Pancreas (tissue), 10 donors: ENCODE data around the gene HERC3. TPM values are rescaled to one million over a fixed set of nuclear protein-coding genes. Genes with fewer than 3 reads are reported as not detected.
A peak's percentile ranks its signal among the peaks of the same experiment; 100 is the strongest.

Source experiments
- ATAC-seq, 4 donors: fragments of 200-7000 bp; cut with Tn5 transposase; one replicate each; pipeline versions ENCODE4 v1.8.0 to v1.9.1; 2020; ENCODE audit warnings: mild to moderate bottlenecking in 4 of 4, moderate library complexity in 4 of 4
- DNase-seq, 6 donors: peaks; one replicate each; pipeline ENCODE4 v3.0.0-alpha.2; 2020
- FAIRE-seq: peaks from 2 replicates; lab custom pipeline; 2012; peaks lifted over from hg19 to GRCh38; lab: Jason Lieb, UNC
- H3K27ac ChIP-seq, 4 donors: fragments of 200-600 bp; sonication (generic); 1 replicate in 3 of 4; 2 replicates in 1 of 4; pipeline versions ENCODE4 v1.5.0 to v1.8.0; 2020
- H3K27me3 ChIP-seq, 4 donors: fragments of 200-600 bp; one replicate each; pipeline ENCODE4 v1.8.0; 2021
- H3K36me3 ChIP-seq, 3 donors: fragments of 200-600 bp; sonication (generic) in 1 of 3; one replicate each; pipeline versions ENCODE4 v1.5.0 to v1.8.0; 2020 to 2021
- H3K4me1 ChIP-seq, 3 donors: fragments of 200-600 bp; one replicate each; pipeline ENCODE4 v1.8.0; 2021
- H3K4me3 ChIP-seq, 4 donors: fragments of 200-600 bp; sonication (generic) in 2 of 4; one replicate each; pipeline versions ENCODE4 v1.5.0 to v1.8.0; 2020 to 2021
- H3K9me3 ChIP-seq, 4 donors: fragments of 200-600 bp; one replicate each; pipeline ENCODE4 v1.8.0; 2021
- WGBS, 2 donors: extraction: QIAGEN DNeasy Blood & Tissue Kit; methylation state at CpG; one replicate each; pipeline ENCODE4 v1.1.7; 2013; 5-methylcytosine and 5-hydroxymethylcytosine counted together
- intact Hi-C, 3 donors: fragments of 100-400 bp; cut with DNase I; formaldehyde crosslinking; loops; one replicate each; pipeline versions ENCODE4 v1.11.1 to v1.14.2; 2022
- polyA plus RNA-seq, 2 donors: library from polyadenylated mRNA; stranded (reverse); fragments of 200-250 nt; gene quantifications; one replicate each; pipeline ENCODE4 v1.2.3, GENCODE V29; 2013
- total RNA-seq, 6 donors: library from RNA; stranded (reverse); fragmentation: NEBNext Ultra II Directional in 4 of 6; extraction: Animal tissue kit (Norgen Biotek cat#: 25700) in 4 of 6; gene quantifications; one replicate each; pipeline versions ENCODE4 v1.2.1 to v1.2.4, GENCODE V29; 2021 to 2023
- TF ChIP-seq, protein P1 (sequence below), 4 donors: fragments of 200-600 bp; sonication (generic) in 3 of 4; IDR thresholded peaks; one replicate each; pipeline versions ENCODE4 v1.5.0 to v1.8.0; 2021; ENCODE audit warnings: antibody characterized with exemption in 4 of 4
- donor health status: healthy with polysubstance abuse.
- donor health status: DM: no; HTN: no; CAD: no; lungs with moderate emphysema.
- donor health status: DM: no; HTN: no; CAD: no.
- donor health status: control.
- donor health status: control.
- donor health status: Bipolar disorder and iron deficiency.
- donor health status: DM: yes; HTN: yes; CAD: no.
- donor health status: DM: no; HTN: no; CAD: no.
- donor health status: DM: no; HTN: no; CAD: no.
- donor health status: DM: yes; HTN: yes; CAD: no.

HERC3 gene
- total and polyA plus RNA-seq, 8 donors, result 2.7 to 18.0 (median 8.0) TPM

GRCh38 chr4:88751258-88752075 is 159.2 kb downstream of the HERC3 start:
- Histone ChIP-seq H3K9me3 (no peaks in the 10 kb centered on the region), H3K27ac (no peak overlapping the region), H3K36me3 (peaks cover 4 to 40% (median 37%) of the 10 kb centered on the region in 3 donors), H3K27me3 (no peaks in the 10 kb centered on the region), H3K4me3 (no peak overlapping the region), H3K4me1 (peaks cover 11 to 33% (median 33%) of the 10 kb centered on the region in 3 donors)
- ATAC-seq (no peak), FAIRE-seq (no peak), DNase-seq (no peak)
- 85 to 91% methylated on average over 7 of the region's 7 CpGs for WGBS, 2 donors
- TF ChIP-seq, protein P1, sequence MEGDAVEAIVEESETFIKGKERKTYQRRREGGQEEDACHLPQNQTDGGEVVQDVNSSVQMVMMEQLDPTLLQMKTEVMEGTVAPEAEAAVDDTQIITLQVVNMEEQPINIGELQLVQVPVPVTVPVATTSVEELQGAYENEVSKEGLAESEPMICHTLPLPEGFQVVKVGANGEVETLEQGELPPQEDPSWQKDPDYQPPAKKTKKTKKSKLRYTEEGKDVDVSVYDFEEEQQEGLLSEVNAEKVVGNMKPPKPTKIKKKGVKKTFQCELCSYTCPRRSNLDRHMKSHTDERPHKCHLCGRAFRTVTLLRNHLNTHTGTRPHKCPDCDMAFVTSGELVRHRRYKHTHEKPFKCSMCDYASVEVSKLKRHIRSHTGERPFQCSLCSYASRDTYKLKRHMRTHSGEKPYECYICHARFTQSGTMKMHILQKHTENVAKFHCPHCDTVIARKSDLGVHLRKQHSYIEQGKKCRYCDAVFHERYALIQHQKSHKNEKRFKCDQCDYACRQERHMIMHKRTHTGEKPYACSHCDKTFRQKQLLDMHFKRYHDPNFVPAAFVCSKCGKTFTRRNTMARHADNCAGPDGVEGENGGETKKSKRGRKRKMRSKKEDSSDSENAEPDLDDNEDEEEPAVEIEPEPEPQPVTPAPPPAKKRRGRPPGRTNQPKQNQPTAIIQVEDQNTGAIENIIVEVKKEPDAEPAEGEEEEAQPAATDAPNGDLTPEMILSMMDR (IDR thresholded peaks at IDR 0.05), result no peak
- intact Hi-C loops, result no loop called here

DNA sequence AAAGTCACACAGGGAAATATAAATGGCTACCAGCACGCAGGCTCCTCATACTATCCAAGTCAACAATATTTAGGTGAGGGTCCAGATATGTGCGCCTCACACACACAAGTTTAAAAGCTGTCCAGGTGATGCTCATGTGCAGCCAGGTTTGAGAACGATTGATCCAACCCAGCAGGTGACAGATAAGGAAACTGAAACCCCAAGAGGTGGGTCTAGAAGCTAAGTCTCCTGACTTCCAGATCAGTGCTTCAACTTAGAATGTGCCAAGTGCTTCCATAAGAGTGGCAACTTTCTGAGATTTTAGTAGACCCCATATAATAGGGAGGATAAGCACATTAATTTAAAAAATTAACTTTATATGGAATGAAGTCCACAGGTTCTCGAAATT is 159.8 kb downstream of the HERC3 start:
- no peak for FAIRE-seq
- no peak overlapping the region for H3K27ac ChIP-seq
- intact Hi-C loops, result no loop called here
- peaks cover 4 to 35% (median 31%) of the 10 kb centered on the region in 3 donors for H3K36me3 ChIP-seq
- H3K9me3 ChIP-seq, result no peaks in the 10 kb centered on the region
- no peak for DNase-seq
- H3K27me3 ChIP-seq, result no peaks in the 10 kb centered on the region
- peaks cover 11 to 33% (median 33%) of the 10 kb centered on the region in 3 donors for H3K4me1 ChIP-seq
- ATAC-seq, result no peak
- TF ChIP-seq, protein P1 (IDR thresholded peaks at IDR 0.05), result no peak
- WGBS, 2 donors, result 63 to 67% methylated on average over 4 of the region's 4 CpGs
- no peak overlapping the region for H3K4me3 ChIP-seq

DNA sequence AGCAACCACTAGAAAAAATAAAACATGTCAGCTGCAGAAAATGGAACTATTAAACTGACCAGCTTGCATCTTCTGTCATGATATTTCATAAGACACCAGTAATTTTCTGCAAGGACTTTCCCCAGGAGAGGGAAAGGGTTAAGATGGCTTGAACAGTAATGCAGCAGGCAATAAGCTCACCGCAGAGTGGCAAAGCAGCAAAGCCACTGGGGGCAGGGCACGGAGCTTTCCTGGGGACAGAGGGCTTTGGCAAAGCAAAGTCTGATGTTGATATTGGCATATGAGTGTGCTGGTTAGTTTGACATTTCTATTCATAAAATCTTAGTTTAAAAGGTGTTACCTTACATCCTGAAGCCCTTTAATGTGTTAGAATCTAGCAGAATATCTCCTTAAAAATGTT is 160.5 kb downstream of the HERC3 start:
- H3K4me3 ChIP-seq, result no peak overlapping the region
- peaks cover 11 to 33% (median 33%) of the 10 kb centered on the region in 3 donors for H3K4me1 ChIP-seq
- peak; percentile 73 to 84 (median 76) for ATAC-seq
- H3K27me3 ChIP-seq, result no peaks in the 10 kb centered on the region
- H3K36me3 ChIP-seq, result peaks cover 0 to 28% (median 25%) of the 10 kb centered on the region in 3 donors
- WGBS, 2 donors, result 7 to 18% methylated on average over 2 of the region's 2 CpGs
- no peak for FAIRE-seq
- no peaks in the 10 kb centered on the region for H3K9me3 ChIP-seq
- TF ChIP-seq, protein P1 (IDR thresholded peaks at IDR 0.05), result no peak
- intact Hi-C loops, result no loop called here
- no peak overlapping the region for H3K27ac ChIP-seq
- DNase-seq, result peak in 4 of 6 donors; percentile 30 to 46 (median 38)

- H3K27ac ChIP-seq, result peak overlapping the region in 1 of 4 donors; percentile 48
- H3K4me3 ChIP-seq, result no peak overlapping the region
- WGBS, 2 donors, result 16 to 17% methylated on average over 7 of the region's 7 CpGs
- no peak for DNase-seq
- H3K9me3 ChIP-seq, result no peaks in the 10 kb centered on the region
- ATAC-seq, result peak; percentile 22 to 82 (median 67)
- peaks cover 22 to 37% (median 35%) of the 10 kb centered on the region in 3 donors for H3K4me1 ChIP-seq
- H3K27me3 ChIP-seq, result no peaks in the 10 kb centered on the region
- no peak for FAIRE-seq
- intact Hi-C loops, result no loop called here
- H3K36me3 ChIP-seq, result peaks cover 0 to 17% (median 16%) of the 10 kb centered on the region in 3 donors
- TF ChIP-seq, protein P1 (IDR thresholded peaks at IDR 0.05), result no peak
These were observed 161.6 kb downstream of the HERC3 start for GRCh38 chr4:88753658-88754571.
